Measurements from ENCODE around the gene PGR. TPM values are rescaled to one million over a fixed set of nuclear protein-coding genes. Genes with fewer than 3 reads are reported as not detected.

The PGR gene
- polyA plus RNA-seq, 1 of the 3 experiments (the other 2 are of a cell fraction) = not detected

- TF ChIP-seq MXI1 (IDR thresholded peaks at IDR 0.05; ENCODE audit: low read depth, low read length) = no peak
- TF ChIP-seq FOXM1 (IDR thresholded peaks at IDR 0.05; ENCODE audit: low read depth) = no peak
Observed at GRCh38 chr11:101030692-101031091, 98.9 kb downstream of the PGR start (continued).

DNA sequence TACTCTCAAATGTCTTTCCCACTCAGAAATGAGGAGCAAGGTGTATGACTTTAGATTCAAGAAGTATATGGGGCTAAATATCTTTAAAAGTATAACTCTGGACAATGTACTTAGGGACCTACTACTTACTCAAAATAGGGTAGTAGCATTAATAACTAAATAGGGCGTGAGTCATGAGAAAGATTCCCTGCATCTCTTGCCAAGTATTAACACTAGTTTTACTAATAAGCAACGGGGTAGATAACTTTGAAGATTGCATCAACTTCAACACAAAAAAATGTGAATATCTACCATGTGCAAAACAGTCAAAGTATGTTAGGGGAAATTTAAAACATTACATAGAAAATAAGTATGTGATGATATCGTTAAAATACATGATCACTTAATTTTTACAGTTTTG lies 99.6 kb downstream of the PGR start:
- H3K9me2 ChIP-seq = no peaks in the 10 kb centered on the region
- POLR2A ChIA-PET = no interaction called here
- WGBS (ENCODE audit: low lambda C conversion rate) = under 1% methylated on average over 3 of the region's 3 CpGs
- H3K36me3 ChIP-seq (replicated peaks in 1 of 2; ENCODE audit: control insufficient read depth in 1 of 2, insufficient read depth in 2 of 2, low read length in 1 of 2) = no peaks in the 10 kb centered on the region
- no peak overlapping the region for H2AFZ ChIP-seq (ENCODE audit: low read depth)
- no peak for DNase-seq
- H3K79me2 ChIP-seq (ENCODE audit: insufficient read depth) = no peaks in the 10 kb centered on the region
- TF ChIP-seq, protein P1, sequence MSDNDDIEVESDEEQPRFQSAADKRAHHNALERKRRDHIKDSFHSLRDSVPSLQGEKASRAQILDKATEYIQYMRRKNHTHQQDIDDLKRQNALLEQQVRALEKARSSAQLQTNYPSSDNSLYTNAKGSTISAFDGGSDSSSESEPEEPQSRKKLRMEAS (IDR thresholded peaks at IDR 0.05; ENCODE audit: low read depth) = no peak
- TF ChIP-seq PBX3 (IDR thresholded peaks at IDR 0.05) (no peak), TAF1 (IDR thresholded peaks at IDR 0.05; ENCODE audit: borderline replicate concordance, low read depth, low read length) (no peak), GATA2 (CRISPR knock-in tag; IDR thresholded peaks at IDR 0.05) (no peak), MEF2A (IDR thresholded peaks at IDR 0.05; ENCODE audit: borderline replicate concordance, low read depth) (no peak), RFX5 (IDR thresholded peaks at IDR 0.05; ENCODE audit: low read length) (no peak), NRF1 (IDR thresholded peaks at IDR 0.05; ENCODE audit: low read depth, low read length) (no peak), ZBTB33 (IDR thresholded peaks at IDR 0.05; ENCODE audit: borderline replicate concordance, low read depth) (no peak), RAD21 (IDR thresholded peaks at IDR 0.05; ENCODE audit: low read length) (no peak), RXRA (IDR thresholded peaks at IDR 0.05; ENCODE audit: borderline replicate concordance, low read depth) (no peak), FOXM1 (IDR thresholded peaks at IDR 0.05; ENCODE audit: low read depth) (no peak), EP300 (IDR thresholded peaks at IDR 0.05; ENCODE audit: borderline replicate concordance in 1 of 2, low read depth in 1 of 2, low read length in 1 of 2) (no peak), MXI1 (IDR thresholded peaks at IDR 0.05; ENCODE audit: low read depth, low read length) (no peak)
- TF ChIP-seq, protein P2, sequence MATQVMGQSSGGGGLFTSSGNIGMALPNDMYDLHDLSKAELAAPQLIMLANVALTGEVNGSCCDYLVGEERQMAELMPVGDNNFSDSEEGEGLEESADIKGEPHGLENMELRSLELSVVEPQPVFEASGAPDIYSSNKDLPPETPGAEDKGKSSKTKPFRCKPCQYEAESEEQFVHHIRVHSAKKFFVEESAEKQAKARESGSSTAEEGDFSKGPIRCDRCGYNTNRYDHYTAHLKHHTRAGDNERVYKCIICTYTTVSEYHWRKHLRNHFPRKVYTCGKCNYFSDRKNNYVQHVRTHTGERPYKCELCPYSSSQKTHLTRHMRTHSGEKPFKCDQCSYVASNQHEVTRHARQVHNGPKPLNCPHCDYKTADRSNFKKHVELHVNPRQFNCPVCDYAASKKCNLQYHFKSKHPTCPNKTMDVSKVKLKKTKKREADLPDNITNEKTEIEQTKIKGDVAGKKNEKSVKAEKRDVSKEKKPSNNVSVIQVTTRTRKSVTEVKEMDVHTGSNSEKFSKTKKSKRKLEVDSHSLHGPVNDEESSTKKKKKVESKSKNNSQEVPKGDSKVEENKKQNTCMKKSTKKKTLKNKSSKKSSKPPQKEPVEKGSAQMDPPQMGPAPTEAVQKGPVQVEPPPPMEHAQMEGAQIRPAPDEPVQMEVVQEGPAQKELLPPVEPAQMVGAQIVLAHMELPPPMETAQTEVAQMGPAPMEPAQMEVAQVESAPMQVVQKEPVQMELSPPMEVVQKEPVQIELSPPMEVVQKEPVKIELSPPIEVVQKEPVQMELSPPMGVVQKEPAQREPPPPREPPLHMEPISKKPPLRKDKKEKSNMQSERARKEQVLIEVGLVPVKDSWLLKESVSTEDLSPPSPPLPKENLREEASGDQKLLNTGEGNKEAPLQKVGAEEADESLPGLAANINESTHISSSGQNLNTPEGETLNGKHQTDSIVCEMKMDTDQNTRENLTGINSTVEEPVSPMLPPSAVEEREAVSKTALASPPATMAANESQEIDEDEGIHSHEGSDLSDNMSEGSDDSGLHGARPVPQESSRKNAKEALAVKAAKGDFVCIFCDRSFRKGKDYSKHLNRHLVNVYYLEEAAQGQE (IDR thresholded peaks at IDR 0.05; ENCODE audit: low read depth, low read length) = no peak
- H4K20me1 ChIP-seq (ENCODE audit: insufficient read depth) = no peaks in the 10 kb centered on the region
- H3K4me1 ChIP-seq (ENCODE audit: control insufficient read depth in 1 of 2, insufficient read depth in 2 of 2, low read depth in 1 of 2, low read length in 1 of 2) = no peaks in the 10 kb centered on the region
- H3K9ac ChIP-seq = no peak overlapping the region
- no peaks in the 10 kb centered on the region for H3K9me3 ChIP-seq
- H3K4me2 ChIP-seq = no peak overlapping the region
- CTCF ChIA-PET = interaction anchor here (1.3 kb wide), 1 partner anchor 978 kb away, joined by 3 read pairs; no protein-coding TSS in a partner anchor
- H3K27ac ChIP-seq (ENCODE audit: low read depth in 2 of 2, low read length in 1 of 2) = no peak overlapping the region
- no peaks in the 10 kb centered on the region for H3K27me3 ChIP-seq (ENCODE audit: insufficient read depth)
- no peaks in the 10 kb centered on the region for H3F3A ChIP-seq (replicated peaks; ENCODE audit: insufficient read depth)
- H3K4me3 ChIP-seq (ENCODE audit: low read depth in 2 of 2, low read length in 1 of 2) = no peak overlapping the region

Measured in SK-N-SH (cell line).